GM12878 (cell line): ENCODE measurements around the gene PFN4. TPM values are rescaled to one million over a fixed set of nuclear protein-coding genes. Genes with fewer than 3 reads are reported as not detected.

Experiments
- ATAC-seq: fragments of 200-7000 bp; cut with Tn5 transposase; 3 replicates; pipeline ENCODE4 v1.9.1; 2020; ENCODE audit warnings: mild to moderate bottlenecking, moderate library complexity
- BruUV-seq: library from RNA; stranded (reverse); fragments of 400-500 nt; replicated peaks from 2 replicates; lab custom pipeline; 2021; lab: Mats Ljungman, UMichigan
- CTCF ChIA-PET: fragments of 300-600 bp; sonication (Branson Sonifier 250); formaldehyde crosslinking; extraction: SDS; loops from one replicate; lab custom pipeline; 2021; ENCODE audit warnings: inconsistent platforms; lab: Yijun Ruan, JAX
- POLR2A ChIA-PET: fragments of 350-600 bp; formaldehyde crosslinking; extraction: SDS; loops from one replicate; lab custom pipeline; 2021; ENCODE audit warnings: inconsistent platforms; lab: Charles Lee
- RAD21 ChIA-PET: fragments of 300-600 bp; sonication (Branson Sonifier 250); formaldehyde crosslinking; loops from one replicate; lab custom pipeline; 2023; ENCODE audit warnings: antibody characterized with exemption; ENCODE audit not compliant: unreplicated experiment; lab: Charles Lee
- SMC1A ChIA-PET: fragments of 300-600 bp; sonication (Branson Sonifier 250); formaldehyde crosslinking; loops from one replicate; lab custom pipeline; 2023; ENCODE audit not compliant: unreplicated experiment, uncharacterized antibody; lab: Charles Lee
- DNase-seq: peaks from one replicate; pipeline ENCODE4 v3.0.0-alpha.2; 2011; ENCODE audit warnings: low read depth, low spot score
- FAIRE-seq: peaks from 3 replicates; lab custom pipeline; 2011; peaks lifted over from hg19 to GRCh38; lab: Jason Lieb, UNC
- H2AFZ ChIP-seq: 2 replicates; pipeline ENCODE4 v1.6.0; 2011; ENCODE audit warnings: low read depth, low read length, control low read depth; ENCODE audit not compliant: control insufficient read depth
- H3K27ac ChIP-seq: 2 replicates; pipeline ENCODE4 v1.5.1; 2011; ENCODE audit warnings: control low read depth; ENCODE audit not compliant: control insufficient read depth, insufficient read depth
- H3K27me3 ChIP-seq, 2 experiments: replicated peaks in 1 of 2; 2 replicates each; pipeline versions ENCODE4 v1.6.0 to v1.6.1; 2011; ENCODE audit warnings: low read length in 1 of 2; ENCODE audit not compliant: control insufficient read depth in 2 of 2, insufficient read depth in 2 of 2
- H3K36me3 ChIP-seq, 2 experiments: 2 replicates each; pipeline ENCODE4 v1.5.1; 2011; ENCODE audit warnings: low read length in 1 of 2; ENCODE audit not compliant: control insufficient read depth in 2 of 2, insufficient read depth in 2 of 2
- H3K4me1 ChIP-seq: 2 replicates; pipeline ENCODE4 v1.6.1; 2011; ENCODE audit warnings: mild to moderate bottlenecking, low read length, moderate library complexity, mixed read lengths; ENCODE audit not compliant: control insufficient read depth, insufficient read depth
- H3K4me2 ChIP-seq: 2 replicates; pipeline ENCODE4 v1.6.0; 2011; ENCODE audit warnings: control low read depth; ENCODE audit not compliant: control insufficient read depth, insufficient read depth
- H3K4me3 ChIP-seq: fragments of 200-600 bp; sonication (generic); 2 replicates; pipeline ENCODE4 v1.5.1; 2016
- H3K79me2 ChIP-seq: 2 replicates; pipeline ENCODE4 v1.6.0; 2011; ENCODE audit warnings: low read length; ENCODE audit not compliant: control insufficient read depth, insufficient read depth
- H3K9ac ChIP-seq: 2 replicates; pipeline ENCODE4 v1.8.0; 2011; ENCODE audit warnings: low read length, control low read depth, mixed read lengths; ENCODE audit not compliant: control insufficient read depth, insufficient read depth
- H3K9me3 ChIP-seq: replicated peaks from 3 replicates; pipeline ENCODE4 v1.5.1; 2011; ENCODE audit warnings: mild to moderate bottlenecking, low read length; ENCODE audit not compliant: control insufficient read depth, insufficient read depth
- H4K20me1 ChIP-seq: 2 replicates; pipeline ENCODE4 v1.6.0; 2011; ENCODE audit not compliant: control insufficient read depth, insufficient read depth
- CREM ChIP-seq: IDR thresholded peaks from 2 replicates; pipeline ENCODE4 v1.6.1; 2014; ENCODE audit warnings: antibody characterized with exemption, low read depth
- E4F1 ChIP-seq: fragments of 450-650 bp; IDR thresholded peaks from 2 replicates; pipeline ENCODE4 v1.6.1; 2018; ENCODE audit warnings: borderline replicate concordance, mild to moderate bottlenecking; ENCODE audit not compliant: partially characterized antibody
- EED ChIP-seq: sonication (generic); IDR thresholded peaks from 2 replicates; pipeline ENCODE4 v1.6.1; 2016; ENCODE audit warnings: antibody characterized with exemption, low read depth
- GATAD2B ChIP-seq: fragments of 450-650 bp; conservative IDR thresholded peaks from 2 replicates; pipeline ENCODE4 v1.6.1; 2017; ENCODE audit warnings: low read depth, mild to moderate bottlenecking, moderate library complexity
- LARP7 ChIP-seq: fragments of 450-650 bp; IDR thresholded peaks from 2 replicates; pipeline ENCODE4 v1.6.1; 2017; ENCODE audit warnings: mild to moderate bottlenecking
- MTA3 ChIP-seq: IDR thresholded peaks from 2 replicates; pipeline ENCODE4 v1.6.1; 2012; ENCODE audit warnings: low read length, inconsistent platforms, borderline replicate concordance
- NFYA ChIP-seq: IDR thresholded peaks from 2 replicates; pipeline ENCODE4 v1.6.1; 2011; ENCODE audit warnings: low read depth, mild to moderate bottlenecking, low read length, improper control_type of control experiment, borderline replicate concordance
- NFYB ChIP-seq: IDR thresholded peaks from 2 replicates; pipeline ENCODE4 v1.6.1; 2011; ENCODE audit warnings: low read depth, mild to moderate bottlenecking, low read length, improper control_type of control experiment, moderate library complexity; ENCODE audit not compliant: insufficient read depth
- POLR2A ChIP-seq: IDR thresholded peaks from 2 replicates; pipeline ENCODE4 v1.6.1; 2011; ENCODE audit warnings: low read depth, mild to moderate bottlenecking, low read length
- RAD51 ChIP-seq: fragments of 450-650 bp; IDR thresholded peaks from 2 replicates; pipeline ENCODE4 v1.6.1; 2016; ENCODE audit warnings: moderate library complexity, mild to moderate bottlenecking, inconsistent platforms
- STAT1 ChIP-seq: fragments of 450-650 bp; conservative IDR thresholded peaks from 2 replicates; pipeline ENCODE4 v1.6.1; 2014; ENCODE audit warnings: antibody characterized with exemption, mild to moderate bottlenecking
- YY1 ChIP-seq: IDR thresholded peaks from 2 replicates; pipeline ENCODE4 v1.6.1; 2011; ENCODE audit warnings: low read depth, mild to moderate bottlenecking, low read length
- WGBS: methylation state at CpG from one replicate; pipeline ENCODE4 v1.1.6; 2016; ENCODE audit warnings: low lambda C conversion rate; ENCODE audit not compliant: insufficient replicate concordance, insufficient coverage; ENCODE audit errors: missing lambda C conversion rate; 5-methylcytosine and 5-hydroxymethylcytosine counted together
- in situ Hi-C: fragments of 300-500 bp; cut with MboI; formaldehyde crosslinking; loops from 9 replicates; pipeline ENCODE4 v1.14.3; 2018; ENCODE audit warnings: mixed read lengths
- intact Hi-C: fragments of 100-400 bp; cut with micrococcal nuclease; formaldehyde crosslinking; loops from one replicate; pipeline ENCODE4 v1.14.2; 2022; ENCODE audit not compliant: unreplicated experiment
- polyA plus RNA-seq, 11 experiments: library from polyadenylated mRNA; depleted of rRNA in 4 of 11; unstranded in 6 of 11; stranded (reverse) in 5 of 11; fragments of >200 nt; fragmentation: Nextera tagmentation in 4 of 11; fragmentation: Illumina TruSeq in 1 of 11; extraction: Ambion mirVana in 4 of 11; extraction: Trizol in 1 of 11; gene quantifications; 1 replicate in 1 of 11; 2 replicates in 10 of 11; pipeline versions ENCODE4 v1.2.1 to v1.2.3, GENCODE V29; 2011 to 2016; ENCODE audit warnings: inconsistent platforms in 2 of 11, missing spikeins in 2 of 11, low read depth in 1 of 11
- total RNA-seq, 4 experiments: library from RNA; depleted of rRNA in 3 of 4; stranded (reverse); fragments of >200 nt in 3 of 4; fragmentation: Illumina TruSeq in 1 of 4; extraction: Trizol in 1 of 4; gene quantifications; 2 replicates each; pipeline versions ENCODE4 v1.2.1 to v1.2.3, GENCODE V29; 2013 to 2021
- TF ChIP-seq, protein P1 (sequence below): fragments of 450-650 bp; formaldehyde crosslinking; IDR thresholded peaks from 2 replicates; pipeline ENCODE4 v1.4.0; 2020; ENCODE audit warnings: mild to moderate bottlenecking, moderate library complexity
- TF ChIP-seq, protein P2 (sequence below): fragments of 450-650 bp; IDR thresholded peaks from 2 replicates; pipeline ENCODE4 v1.6.1; 2017; ENCODE audit warnings: mild to moderate bottlenecking, moderate library complexity

The PFN4 gene
- total and polyA plus RNA-seq, 10 of the 15 experiments (the other 5 are each of a cell fraction or from before 2014, with no cell fraction given): 0.12 to 2.1 (median 1.0) TPM

- no peak for TF ChIP-seq NFYB
- TF ChIP-seq RAD51: no peak
- no peak for TF ChIP-seq STAT1
- no peak for TF ChIP-seq POLR2A
- TF ChIP-seq, all 136 proteins: peak for 0
Observed at GRCh38 chr2:24087032-24087431, 36.1 kb downstream of the PFN4 start (continued).

DNA sequence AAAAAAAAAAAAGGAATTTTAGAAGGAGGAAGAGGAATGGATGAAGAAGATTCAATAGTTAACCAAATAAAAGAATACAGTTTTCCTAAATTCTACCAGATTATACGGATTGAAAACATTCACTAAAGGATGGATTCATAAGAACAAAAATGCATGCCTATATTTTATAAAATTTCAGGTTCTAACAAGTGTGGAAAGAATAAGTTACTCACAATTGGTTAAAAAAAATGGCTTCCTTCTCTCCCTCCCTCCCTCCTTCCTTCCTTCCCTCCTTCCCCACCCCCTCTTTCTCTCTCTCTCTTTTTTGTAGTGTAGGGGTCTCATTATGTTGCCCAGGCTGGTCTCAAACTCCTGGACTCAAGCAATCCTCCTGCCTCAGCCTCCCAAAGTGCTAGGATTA lies 36.9 kb downstream of the PFN4 start:
- ChIA-PET RAD21 (interaction anchor here (0.6 kb wide), 1 partner anchor 286 kb away, joined by 3 read pairs; no protein-coding TSS in a partner anchor), SMC1A (no interaction called here), CTCF (interaction anchor here (0.7 to 3.5 kb wide), 3 partner anchors 25 to 160 kb away, joined by 4 to 65 read pairs (median 8); partner anchors contain the start of gene ATAD2B), POLR2A (no interaction called here)
- H3K4me3 ChIP-seq: no peak overlapping the region
- intact Hi-C loops: no loop called here
- FAIRE-seq: no peak
- in situ Hi-C loops: loop anchor here (5.0 kb wide), 1 partner anchor 259 kb away; no protein-coding TSS in a partner anchor
- H3K4me1 ChIP-seq: peaks cover 12% of the 10 kb centered on the region
- H2AFZ ChIP-seq: no peak overlapping the region
- no peaks in the 10 kb centered on the region for H3K27me3 ChIP-seq
- BruUV-seq: no TSS peak
- H3K79me2 ChIP-seq: no peaks in the 10 kb centered on the region
- no peaks in the 10 kb centered on the region for H3K9me3 ChIP-seq
- H3K9ac ChIP-seq: no peak overlapping the region
- 36% methylated on average over 1 of the region's 1 CpG for WGBS
- no peak for ATAC-seq
- no peaks in the 10 kb centered on the region; a peak in 2 of 4 replicates for H3K36me3 ChIP-seq
- H3K4me2 ChIP-seq: no peak overlapping the region
- no peak for DNase-seq
- H4K20me1 ChIP-seq: no peaks in the 10 kb centered on the region
- no peak overlapping the region for H3K27ac ChIP-seq
- TF ChIP-seq YY1 (no peak), EED (no peak), NFYA (no peak), GATAD2B (no peak), CREM (no peak), LARP7 (no peak), MTA3 (no peak), E4F1 (no peak)
- TF ChIP-seq, protein P1, sequence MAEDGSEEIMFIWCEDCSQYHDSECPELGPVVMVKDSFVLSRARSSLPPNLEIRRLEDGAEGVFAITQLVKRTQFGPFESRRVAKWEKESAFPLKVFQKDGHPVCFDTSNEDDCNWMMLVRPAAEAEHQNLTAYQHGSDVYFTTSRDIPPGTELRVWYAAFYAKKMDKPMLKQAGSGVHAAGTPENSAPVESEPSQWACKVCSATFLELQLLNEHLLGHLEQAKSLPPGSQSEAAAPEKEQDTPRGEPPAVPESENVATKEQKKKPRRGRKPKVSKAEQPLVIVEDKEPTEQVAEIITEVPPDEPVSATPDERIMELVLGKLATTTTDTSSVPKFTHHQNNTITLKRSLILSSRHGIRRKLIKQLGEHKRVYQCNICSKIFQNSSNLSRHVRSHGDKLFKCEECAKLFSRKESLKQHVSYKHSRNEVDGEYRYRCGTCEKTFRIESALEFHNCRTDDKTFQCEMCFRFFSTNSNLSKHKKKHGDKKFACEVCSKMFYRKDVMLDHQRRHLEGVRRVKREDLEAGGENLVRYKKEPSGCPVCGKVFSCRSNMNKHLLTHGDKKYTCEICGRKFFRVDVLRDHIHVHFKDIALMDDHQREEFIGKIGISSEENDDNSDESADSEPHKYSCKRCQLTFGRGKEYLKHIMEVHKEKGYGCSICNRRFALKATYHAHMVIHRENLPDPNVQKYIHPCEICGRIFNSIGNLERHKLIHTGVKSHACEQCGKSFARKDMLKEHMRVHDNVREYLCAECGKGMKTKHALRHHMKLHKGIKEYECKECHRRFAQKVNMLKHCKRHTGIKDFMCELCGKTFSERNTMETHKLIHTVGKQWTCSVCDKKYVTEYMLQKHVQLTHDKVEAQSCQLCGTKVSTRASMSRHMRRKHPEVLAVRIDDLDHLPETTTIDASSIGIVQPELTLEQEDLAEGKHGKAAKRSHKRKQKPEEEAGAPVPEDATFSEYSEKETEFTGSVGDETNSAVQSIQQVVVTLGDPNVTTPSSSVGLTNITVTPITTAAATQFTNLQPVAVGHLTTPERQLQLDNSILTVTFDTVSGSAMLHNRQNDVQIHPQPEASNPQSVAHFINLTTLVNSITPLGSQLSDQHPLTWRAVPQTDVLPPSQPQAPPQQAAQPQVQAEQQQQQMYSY (CRISPR knock-in tag): no peak
- TF ChIP-seq, protein P2, sequence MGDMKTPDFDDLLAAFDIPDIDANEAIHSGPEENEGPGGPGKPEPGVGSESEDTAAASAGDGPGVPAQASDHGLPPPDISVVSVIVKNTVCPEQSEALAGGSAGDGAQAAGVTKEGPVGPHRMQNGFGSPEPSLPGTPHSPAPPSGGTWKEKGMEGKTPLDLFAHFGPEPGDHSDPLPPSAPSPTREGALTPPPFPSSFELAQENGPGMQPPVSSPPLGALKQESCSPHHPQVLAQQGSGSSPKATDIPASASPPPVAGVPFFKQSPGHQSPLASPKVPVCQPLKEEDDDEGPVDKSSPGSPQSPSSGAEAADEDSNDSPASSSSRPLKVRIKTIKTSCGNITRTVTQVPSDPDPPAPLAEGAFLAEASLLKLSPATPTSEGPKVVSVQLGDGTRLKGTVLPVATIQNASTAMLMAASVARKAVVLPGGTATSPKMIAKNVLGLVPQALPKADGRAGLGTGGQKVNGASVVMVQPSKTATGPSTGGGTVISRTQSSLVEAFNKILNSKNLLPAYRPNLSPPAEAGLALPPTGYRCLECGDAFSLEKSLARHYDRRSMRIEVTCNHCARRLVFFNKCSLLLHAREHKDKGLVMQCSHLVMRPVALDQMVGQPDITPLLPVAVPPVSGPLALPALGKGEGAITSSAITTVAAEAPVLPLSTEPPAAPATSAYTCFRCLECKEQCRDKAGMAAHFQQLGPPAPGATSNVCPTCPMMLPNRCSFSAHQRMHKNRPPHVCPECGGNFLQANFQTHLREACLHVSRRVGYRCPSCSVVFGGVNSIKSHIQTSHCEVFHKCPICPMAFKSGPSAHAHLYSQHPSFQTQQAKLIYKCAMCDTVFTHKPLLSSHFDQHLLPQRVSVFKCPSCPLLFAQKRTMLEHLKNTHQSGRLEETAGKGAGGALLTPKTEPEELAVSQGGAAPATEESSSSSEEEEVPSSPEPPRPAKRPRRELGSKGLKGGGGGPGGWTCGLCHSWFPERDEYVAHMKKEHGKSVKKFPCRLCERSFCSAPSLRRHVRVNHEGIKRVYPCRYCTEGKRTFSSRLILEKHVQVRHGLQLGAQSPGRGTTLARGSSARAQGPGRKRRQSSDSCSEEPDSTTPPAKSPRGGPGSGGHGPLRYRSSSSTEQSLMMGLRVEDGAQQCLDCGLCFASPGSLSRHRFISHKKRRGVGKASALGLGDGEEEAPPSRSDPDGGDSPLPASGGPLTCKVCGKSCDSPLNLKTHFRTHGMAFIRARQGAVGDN: no peak
